Measurements from ENCODE around the gene AHRR. TPM values are rescaled to one million over a fixed set of nuclear protein-coding genes. Genes with fewer than 3 reads are reported as not detected.
A peak's percentile ranks its signal among the peaks of the same experiment; 100 is the strongest.

Gene AHRR
- total RNA-seq, 1 experiment from 2014 or later: 3.2 TPM

GRCh38 chr5:424301-425110 is 103.0 kb downstream of the AHRR start:
- Mint-ChIP-seq H3K27me3 (ENCODE audit: insufficient read depth, unreplicated experiment) (no peaks in the 10 kb centered on the region), H3K36me3 (ENCODE audit: insufficient read depth, unreplicated experiment) (no peaks in the 10 kb centered on the region), H3K4me1 (ENCODE audit: insufficient read depth, unreplicated experiment) (peaks cover 10% of the 10 kb centered on the region), H3K9me3 (ENCODE audit: unreplicated experiment) (peaks cover 14% of the 10 kb centered on the region), H3K4me3 (ENCODE audit: unreplicated experiment) (no peak overlapping the region), H3K27ac (ENCODE audit: low read depth, unreplicated experiment) (peak overlapping the region; percentile 63)
- intact Hi-C loops (cut with micrococcal nuclease): no loop called here
- ChIA-PET CTCF (interaction anchor here (0.5 to 2.0 kb wide), 13 partner anchors 11 to 236 kb away, joined by 3 to 7 read pairs (median 3); no protein-coding TSS in a partner anchor), POLR2A (interaction anchor here (0.9 to 1.0 kb wide), 2 partner anchors 17 to 153 kb away, joined by 3 to 4 read pairs; partner anchors contain the start of gene PDCD6)
- peak; percentile 43 for DNase-seq (ENCODE audit: unreplicated experiment)
- no TSS peak for BruUV-seq (replicated peaks)
- TF ChIP-seq CTCF (IDR thresholded peaks at IDR 0.05; ENCODE audit: unreplicated experiment): no peak

- peak; percentile 14 for TF ChIP-seq CTCF (IDR thresholded peaks at IDR 0.05; ENCODE audit: unreplicated experiment)
- H3K36me3 Mint-ChIP-seq (ENCODE audit: insufficient read depth, unreplicated experiment): no peaks in the 10 kb centered on the region
- ChIA-PET CTCF (interaction anchor here (0.6 to 2.0 kb wide), 8 partner anchors 12 to 615 kb away, joined by 3 to 7 read pairs (median 3); no protein-coding TSS in a partner anchor), POLR2A (interaction anchor here (0.9 to 1.1 kb wide), 2 partner anchors 19 to 96 kb away, joined by 3 to 4 read pairs; no protein-coding TSS in a partner anchor)
- H3K27me3 Mint-ChIP-seq (ENCODE audit: insufficient read depth, unreplicated experiment): no peaks in the 10 kb centered on the region
- no peak overlapping the region for H3K4me3 Mint-ChIP-seq (ENCODE audit: unreplicated experiment)
- H3K27ac Mint-ChIP-seq (ENCODE audit: low read depth, unreplicated experiment): no peak overlapping the region
- H3K9me3 Mint-ChIP-seq (ENCODE audit: unreplicated experiment): peaks cover 14% of the 10 kb centered on the region
- peaks cover 18% of the 10 kb centered on the region for H3K4me1 Mint-ChIP-seq (ENCODE audit: insufficient read depth, unreplicated experiment)
- peak; percentile 31 for DNase-seq (ENCODE audit: unreplicated experiment)
- BruUV-seq (replicated peaks): no TSS peak
- intact Hi-C loops (cut with micrococcal nuclease): no loop called here
Observed at GRCh38 chr5:425714-426113, 104.2 kb downstream of the AHRR start.

GRCh38 chr5:426392-426976 is 105.0 kb downstream of the AHRR start:
- CTCF ChIA-PET: interaction anchor here (0.6 to 11.2 kb wide), 7 partner anchors 10 to 111 kb away, joined by 3 to 94 read pairs (median 3); partner anchors contain the start of gene AHRR
- no peak overlapping the region for H3K4me3 Mint-ChIP-seq (ENCODE audit: unreplicated experiment)
- POLR2A ChIA-PET: interaction anchor here (1.1 kb wide), 1 partner anchor 97 kb away, joined by 3 read pairs; no protein-coding TSS in a partner anchor

More at GRCh38 chr5:426392-426976, 105.0 kb downstream of the AHRR start:
- no peak for TF ChIP-seq CTCF (IDR thresholded peaks at IDR 0.05; ENCODE audit: unreplicated experiment)
- peaks cover 18% of the 10 kb centered on the region for H3K4me1 Mint-ChIP-seq (ENCODE audit: insufficient read depth, unreplicated experiment)
- DNase-seq (ENCODE audit: unreplicated experiment): no peak
- H3K36me3 Mint-ChIP-seq (ENCODE audit: insufficient read depth, unreplicated experiment): no peaks in the 10 kb centered on the region
- BruUV-seq (replicated peaks): no TSS peak
- no peak overlapping the region for H3K27ac Mint-ChIP-seq (ENCODE audit: low read depth, unreplicated experiment)
- no peaks in the 10 kb centered on the region for H3K27me3 Mint-ChIP-seq (ENCODE audit: insufficient read depth, unreplicated experiment)
- peaks cover 14% of the 10 kb centered on the region for H3K9me3 Mint-ChIP-seq (ENCODE audit: unreplicated experiment)
- intact Hi-C loops (cut with micrococcal nuclease): no loop called here
